SK-N-DZ (cell line): ENCODE measurements around the gene FBXW11.
"Not testable (repeated sequence)": the region's sequence is repeated elsewhere in the genome, so short reads cannot be mapped to it uniquely, and the experiment has no call there.

Experiments
- DNase-seq: peaks from one replicate; pipeline ENCODE4 v3.0.0-alpha.2; 2015; ENCODE audit warnings: low spot score

The FBXW11 gene

GRCh38 chr5:171954721-171955120 is 51.7 kb downstream of the FBXW11 start:
- DNase-seq = no peak

- no peak for DNase-seq
Measured at GRCh38 chr5:171953860-171954701, 52.4 kb downstream of the FBXW11 start.

GRCh38 chr5:171952021-171952420 is 54.4 kb downstream of the FBXW11 start:
- no peak for DNase-seq

DNA sequence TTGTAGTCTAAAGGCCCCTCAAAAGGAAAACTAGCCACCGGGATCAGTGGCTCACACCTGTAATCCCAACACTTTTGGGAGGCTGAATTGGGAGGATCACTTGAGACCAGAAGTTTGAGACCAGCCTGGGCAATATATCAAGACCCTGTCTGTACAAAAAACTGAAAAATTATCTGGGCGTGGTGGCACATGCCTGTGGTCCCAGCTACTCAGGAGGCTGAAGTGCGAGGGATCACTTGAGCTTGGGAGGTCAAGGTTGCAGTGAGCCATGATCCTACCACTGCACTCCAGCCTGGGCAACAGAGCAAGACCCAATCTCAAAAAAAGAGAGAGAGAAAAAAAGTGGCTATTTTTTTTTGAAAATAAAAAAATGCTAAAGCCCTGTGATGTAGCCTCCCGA is 55.2 kb downstream of the FBXW11 start:
- no peak for DNase-seq

DNA sequence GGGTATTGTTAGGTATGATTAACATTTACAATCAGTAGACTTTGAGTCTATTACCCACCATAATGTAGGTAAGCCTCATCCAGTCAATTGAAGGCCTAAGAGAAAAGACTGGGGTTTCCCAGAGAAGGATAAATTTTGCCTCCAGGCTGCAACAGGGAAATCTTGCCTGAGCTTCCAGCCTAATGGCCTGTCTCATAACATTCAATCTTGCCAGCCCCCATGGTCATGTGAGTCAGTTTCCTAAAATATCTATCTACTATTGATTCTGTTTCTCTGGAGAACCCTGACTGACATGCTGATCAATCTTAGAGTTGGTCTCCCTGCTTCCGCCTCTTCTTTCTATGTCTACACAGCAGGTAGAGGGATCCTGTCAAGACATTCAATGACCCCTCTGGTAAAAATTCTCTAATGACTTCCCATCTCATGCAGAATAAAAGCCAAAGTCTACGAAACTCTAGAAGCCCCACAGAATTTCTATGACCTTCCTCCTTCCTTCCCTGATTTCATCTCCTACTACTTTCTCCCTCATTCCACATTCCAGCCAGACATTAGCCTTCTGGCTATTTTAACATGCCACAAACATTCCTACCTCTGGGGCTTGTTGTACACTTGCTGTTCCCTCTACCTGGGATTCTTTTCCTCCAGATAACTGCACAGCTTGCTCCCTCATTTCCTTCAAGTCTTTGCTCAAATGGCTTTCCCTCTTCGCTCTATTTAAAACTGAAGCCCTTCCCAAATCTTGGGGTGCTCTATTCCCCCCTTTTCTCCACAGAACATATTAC is 60.2 kb downstream of the FBXW11 start:
- DNase-seq = no peak

GRCh38 chr5:171945476-171945875 is 61.0 kb downstream of the FBXW11 start:
- no peak for DNase-seq

GRCh38 chr5:171945066-171945465 is 61.4 kb downstream of the FBXW11 start:
- no peak for DNase-seq

DNA sequence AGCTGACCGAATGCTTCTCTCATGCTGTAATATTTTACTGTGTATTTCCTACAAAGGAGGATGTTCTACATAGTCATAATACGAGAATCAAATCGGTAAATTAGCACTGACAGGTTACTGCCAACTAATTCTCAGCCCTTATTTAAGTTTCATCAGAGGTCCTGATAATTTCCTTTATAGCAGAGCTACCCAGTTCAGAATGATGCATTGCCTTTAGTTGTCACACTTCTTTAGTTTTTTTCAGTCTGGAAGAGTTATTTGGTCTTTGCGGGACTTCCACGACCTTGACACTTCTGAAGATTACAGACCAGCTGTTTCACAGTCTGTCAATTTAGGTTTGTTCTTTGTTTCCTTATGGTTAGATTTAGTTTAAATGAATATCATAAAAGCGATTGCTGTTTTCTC is 64.3 kb downstream of the FBXW11 start:
- DNase-seq = not testable (repeated sequence)

- DNase-seq = not testable (repeated sequence)
Measured at GRCh38 chr5:171941675-171942074, 64.8 kb downstream of the FBXW11 start.

DNA sequence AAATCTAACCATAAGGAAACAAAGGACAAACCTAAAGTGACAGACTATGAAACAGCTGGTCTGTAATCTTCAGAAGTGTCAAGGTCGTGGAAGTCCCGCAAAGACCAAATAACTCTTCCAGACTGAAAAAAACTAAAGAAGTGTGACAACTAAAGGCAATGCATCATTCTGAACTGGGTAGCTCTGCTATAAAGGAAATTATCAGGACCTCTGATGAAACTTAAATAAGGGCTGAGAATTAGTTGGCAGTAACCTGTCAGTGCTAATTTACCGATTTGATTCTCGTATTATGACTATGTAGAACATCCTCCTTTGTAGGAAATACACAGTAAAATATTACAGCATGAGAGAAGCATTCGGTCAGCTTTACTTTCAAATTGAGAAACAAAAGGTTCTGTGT is 65.2 kb downstream of the FBXW11 start:
- not testable (repeated sequence) for DNase-seq

GRCh38 chr5:171939951-171940350 is 66.5 kb downstream of the FBXW11 start:
- DNase-seq = no peak

GRCh38 chr5:171938358-171938757 is 68.1 kb downstream of the FBXW11 start:
- no peak for DNase-seq

DNA sequence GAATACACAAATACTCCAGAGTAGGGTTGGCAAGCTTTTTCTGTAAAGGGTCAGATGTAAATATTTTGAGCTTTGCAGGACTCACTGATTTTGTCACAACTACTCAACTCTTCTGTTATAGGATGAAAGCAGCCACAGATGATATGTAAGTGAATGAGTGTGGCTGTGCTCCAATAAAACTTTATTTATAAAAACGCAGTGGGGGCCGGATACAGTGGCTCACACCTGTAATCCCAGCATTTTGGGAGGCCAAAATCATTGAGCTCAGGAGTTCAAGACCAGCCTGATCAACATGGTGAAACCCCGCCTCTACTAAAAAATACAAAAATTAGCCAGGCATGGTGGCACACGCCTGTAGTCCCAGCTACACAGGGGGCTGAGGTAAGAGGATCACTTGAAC is 69.1 kb downstream of the FBXW11 start:
- no peak for DNase-seq

DNA sequence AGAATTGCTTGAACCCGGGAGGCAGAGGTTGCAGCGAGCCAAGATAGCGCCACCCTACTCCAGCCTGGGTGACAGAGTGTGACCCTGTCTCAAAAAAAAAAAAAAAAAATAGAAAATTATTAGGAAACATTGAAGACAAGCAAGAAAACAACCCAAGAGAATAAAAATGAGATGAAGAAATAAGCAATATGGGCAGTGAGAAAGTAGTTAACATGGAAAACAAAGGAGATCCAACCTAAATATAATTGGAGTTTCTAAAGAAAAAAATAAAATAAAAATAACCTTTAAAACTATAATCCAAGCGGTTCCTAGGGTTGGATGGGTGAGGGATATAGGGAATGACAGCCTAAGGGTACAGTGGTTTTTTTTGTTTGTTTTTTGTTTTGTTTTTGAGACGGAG is 71.9 kb downstream of the FBXW11 start:
- no peak for DNase-seq

DNA sequence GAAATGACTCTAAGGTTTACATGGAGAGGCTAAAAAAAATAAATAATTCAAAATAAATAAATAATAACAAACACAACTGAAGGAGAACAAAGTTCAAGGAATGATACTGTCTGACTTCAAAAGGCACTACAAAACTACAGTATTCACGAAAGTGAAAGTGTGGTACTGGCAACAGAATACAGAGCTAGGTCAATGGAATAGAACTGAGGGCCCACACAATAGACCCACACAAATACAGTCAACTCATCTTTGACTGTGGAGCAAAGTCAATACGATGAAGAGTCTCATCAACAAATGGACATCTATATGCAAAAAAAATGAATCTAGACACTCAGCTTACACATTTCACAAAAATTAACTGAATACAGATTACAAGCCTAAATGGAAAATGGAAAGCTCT is 75.3 kb downstream of the FBXW11 start:
- no peak for DNase-seq

DNA sequence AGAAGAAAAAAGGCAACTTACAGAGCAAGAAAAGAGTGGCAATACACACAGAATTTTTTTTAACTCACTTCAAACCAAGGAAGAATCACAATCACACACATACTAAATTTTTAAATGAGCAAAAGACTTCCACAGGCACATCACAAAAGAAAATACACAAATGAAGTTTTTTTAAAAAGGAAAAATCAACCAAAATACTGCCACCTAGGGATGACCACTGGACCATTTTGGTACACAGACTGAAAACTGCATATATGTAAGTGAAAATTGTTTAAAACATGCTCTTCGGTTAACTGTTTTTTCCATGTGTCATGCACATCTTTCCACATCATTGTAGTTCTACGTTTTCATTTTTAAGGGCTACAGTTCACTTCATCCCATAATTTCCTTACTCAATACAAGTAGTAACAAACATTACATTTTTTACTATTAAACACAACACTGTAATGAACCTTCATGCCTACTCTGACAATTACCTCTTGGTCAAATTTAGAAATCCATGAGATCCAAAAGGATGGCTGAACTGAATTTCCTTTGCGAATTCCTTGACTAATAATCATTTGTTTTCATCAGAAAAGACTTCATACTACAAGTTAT is 79.0 kb downstream of the FBXW11 start:
- DNase-seq = no peak

- DNase-seq = no peak
Measured at GRCh38 chr5:171926311-171926710, 80.1 kb downstream of the FBXW11 start.

GRCh38 chr5:171924493-171925122 is 81.8 kb downstream of the FBXW11 start:
- no peak for DNase-seq

- DNase-seq = no peak
Measured at GRCh38 chr5:171920765-171921391, 85.6 kb downstream of the FBXW11 start.

- not testable (repeated sequence) for DNase-seq
Measured at GRCh38 chr5:171915700-171916099, 90.7 kb downstream of the FBXW11 start.

- DNase-seq = no peak
Measured at GRCh38 chr5:171914726-171915338, 91.6 kb downstream of the FBXW11 start.
